ENCODE results near the gene PUDP. TPM values are rescaled to one million over a fixed set of nuclear protein-coding genes. Genes with fewer than 3 reads are reported as not detected.

PUDP gene
- polyA plus RNA-seq, 3 donors, result 23.5 to 26.7 (median 24.2) TPM

GRCh38 chrX:7147413-7147977 lies 458 bp downstream of the PUDP start, which contains the start of gene STS:
TSS of gene STS (plus strand) at chrX:7147712. CDS start at chrX:7253200, 105,488 bp downstream.
- DNase-seq (ENCODE audit: low read depth in 3 of 3, low spot score in 2 of 3), result peak in 1 of 3 donors; percentile 9

- DNase-seq (ENCODE audit: low read depth in 3 of 3, low spot score in 2 of 3), result no peak
Measured at GRCh38 chrX:7146703-7147412, 1.1 kb downstream of the PUDP start.

- no peak for DNase-seq (ENCODE audit: low read depth in 3 of 3, low spot score in 2 of 3)
Measured at GRCh38 chrX:7146020-7146702, 1.8 kb downstream of the PUDP start.

- no peak for DNase-seq (ENCODE audit: low read depth in 3 of 3, low spot score in 2 of 3)
Measured at GRCh38 chrX:7145454-7145853, 2.5 kb downstream of the PUDP start.

GRCh38 chrX:7143941-7144525 lies 3.9 kb downstream of the PUDP start:
- no peak for DNase-seq (ENCODE audit: low read depth in 3 of 3, low spot score in 2 of 3)

- no peak for DNase-seq (ENCODE audit: low read depth in 3 of 3, low spot score in 2 of 3)
Measured at GRCh38 chrX:7143076-7143475, 4.9 kb downstream of the PUDP start.

- DNase-seq (ENCODE audit: low read depth in 3 of 3, low spot score in 2 of 3), result no peak
Measured at GRCh38 chrX:7139202-7140081, 8.5 kb downstream of the PUDP start.

GRCh38 chrX:7134981-7135380 lies 13.0 kb downstream of the PUDP start:
- DNase-seq (ENCODE audit: low read depth in 3 of 3, low spot score in 2 of 3), result no peak

- no peak for DNase-seq (ENCODE audit: low read depth in 3 of 3, low spot score in 2 of 3)
Measured at GRCh38 chrX:7133050-7133440, 14.9 kb downstream of the PUDP start.

GRCh38 chrX:7132335-7133049 lies 15.5 kb downstream of the PUDP start:
- no peak for DNase-seq (ENCODE audit: low read depth in 3 of 3, low spot score in 2 of 3)

- no peak for DNase-seq (ENCODE audit: low read depth in 3 of 3, low spot score in 2 of 3)
Measured at GRCh38 chrX:7131621-7132020, 16.3 kb downstream of the PUDP start.

- DNase-seq (ENCODE audit: low read depth in 3 of 3, low spot score in 2 of 3), result no peak
Measured at GRCh38 chrX:7127056-7127455, 20.9 kb downstream of the PUDP start.

GRCh38 chrX:7120878-7121219 lies 27.1 kb downstream of the PUDP start:
- DNase-seq (ENCODE audit: low read depth in 3 of 3, low spot score in 2 of 3), result no peak

- DNase-seq (ENCODE audit: low read depth in 3 of 3, low spot score in 2 of 3), result no peak
Measured at GRCh38 chrX:7119950-7120877, 27.7 kb downstream of the PUDP start.

- no peak for DNase-seq (ENCODE audit: low read depth in 3 of 3, low spot score in 2 of 3)
Measured at GRCh38 chrX:7117587-7117986, 30.4 kb downstream of the PUDP start.

- DNase-seq (ENCODE audit: low read depth in 3 of 3, low spot score in 2 of 3), result no peak
Measured at GRCh38 chrX:7116081-7116480, 31.9 kb downstream of the PUDP start.

GRCh38 chrX:7115557-7115956 lies 32.4 kb downstream of the PUDP start:
- DNase-seq (ENCODE audit: low read depth in 3 of 3, low spot score in 2 of 3), result no peak

GRCh38 chrX:7112071-7112470 lies 35.9 kb downstream of the PUDP start:
- no peak for DNase-seq (ENCODE audit: low read depth in 3 of 3, low spot score in 2 of 3)

GRCh38 chrX:7111518-7111917 lies 36.4 kb downstream of the PUDP start:
- no peak for DNase-seq (ENCODE audit: low read depth in 3 of 3, low spot score in 2 of 3)

Data from right renal cortex interstitium (tissue), 3 donors.